ENCODE results near the gene CNOT11. TPM values are rescaled to one million over a fixed set of nuclear protein-coding genes. Genes with fewer than 3 reads are reported as not detected.
"Not testable (repeated sequence)": the region's sequence is repeated elsewhere in the genome, so short reads cannot be mapped to it uniquely, and the experiment has no call there.

The CNOT11 gene
- polyA plus RNA-seq, 1 donor (not counting 4 experiments of a cell fraction or from before 2014, with no cell fraction given) = 83.1 TPM

- H3K9me3 ChIP-seq (ENCODE audit: control insufficient read depth, low read depth, low read length) = no peaks in the 10 kb centered on the region
Measured at GRCh38 chr2:101219246-101219645, 33.4 kb upstream of the CNOT11 start.

DNA sequence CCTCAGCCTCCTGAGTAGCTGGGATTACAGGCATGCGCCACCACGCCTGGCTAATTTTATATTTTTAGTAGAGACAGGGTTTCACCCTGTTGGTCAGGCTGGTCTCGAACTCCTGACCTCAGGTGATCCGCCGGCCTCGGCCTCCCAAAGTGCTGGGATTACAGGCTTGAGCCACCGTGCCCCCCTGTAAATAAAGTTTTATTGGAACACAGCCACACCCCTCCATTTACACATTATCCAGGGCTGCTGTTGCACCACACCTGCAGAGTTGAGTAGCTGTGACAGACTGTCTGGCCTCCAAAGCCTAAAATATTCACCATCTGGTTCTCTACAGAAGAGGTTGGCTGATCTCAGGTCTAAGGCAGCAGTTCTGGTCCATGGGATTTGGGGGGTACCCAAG, 32.6 kb upstream of the CNOT11 start:
- not testable (repeated sequence) for H4K20me1 ChIP-seq (ENCODE audit: control insufficient read depth, extremely low read depth, insufficient read depth, low read length); H3K4me2 ChIP-seq (ENCODE audit: control insufficient read depth, extremely low read depth, insufficient read depth, low read depth, low read length); H3K27ac ChIP-seq (ENCODE audit: control insufficient read depth, insufficient read depth, low read length); FAIRE-seq; H3K4me1 ChIP-seq (ENCODE audit: control insufficient read depth, extremely low read depth, insufficient read depth, low read length); H3K79me2 ChIP-seq (ENCODE audit: control insufficient read depth, insufficient read depth, low read length); H3K4me3 ChIP-seq (ENCODE audit: control insufficient read depth in 2 of 3, extremely low read depth in 1 of 3, insufficient read depth in 2 of 3, low read depth in 1 of 3, low read length in 3 of 3); H3K36me3 ChIP-seq (ENCODE audit: control insufficient read depth in 2 of 2, extremely low read depth in 1 of 2, insufficient read depth in 2 of 2, low read length in 2 of 2); H3K9me3 ChIP-seq (ENCODE audit: control insufficient read depth, low read depth, low read length); H3K9ac ChIP-seq (ENCODE audit: control insufficient read depth, extremely low read depth, insufficient read depth, low read length); H2AFZ ChIP-seq (ENCODE audit: control insufficient read depth, low read length); H3K27me3 ChIP-seq (ENCODE audit: control insufficient read depth, extremely low read depth, insufficient read depth, low read length); DNase-seq (ENCODE audit: low read depth, low spot score); H3K9me1 ChIP-seq (ENCODE audit: control insufficient read depth, extremely low read depth, insufficient read depth, low read length)
- dilution Hi-C loops (cut with MboI; ENCODE audit: extremely low pct_ligation_motif_present, low sequenced_read_pairs) = loop anchor here (25.0 kb wide), 1 partner anchor 183 kb away; no protein-coding TSS in a partner anchor

More at GRCh38 chr2:101219246-101219645, 33.4 kb upstream of the CNOT11 start:
- no peak overlapping the region for H3K27ac ChIP-seq (ENCODE audit: control insufficient read depth, insufficient read depth, low read length)
- dilution Hi-C loops (cut with MboI; ENCODE audit: extremely low pct_ligation_motif_present, low sequenced_read_pairs) = loop anchor here (25.0 kb wide), 1 partner anchor 182 kb away; no protein-coding TSS in a partner anchor
- no peaks in the 10 kb centered on the region for H3K27me3 ChIP-seq (ENCODE audit: control insufficient read depth, extremely low read depth, insufficient read depth, low read length)
- H3K36me3 ChIP-seq (ENCODE audit: control insufficient read depth in 2 of 2, extremely low read depth in 1 of 2, insufficient read depth in 2 of 2, low read length in 2 of 2) = no peaks in the 10 kb centered on the region
- H3K9me1 ChIP-seq (ENCODE audit: control insufficient read depth, extremely low read depth, insufficient read depth, low read length) = no peaks in the 10 kb centered on the region
- DNase-seq (ENCODE audit: low read depth, low spot score) (no peak), FAIRE-seq (no peak)
- H3K9ac ChIP-seq (ENCODE audit: control insufficient read depth, extremely low read depth, insufficient read depth, low read length) = no peak overlapping the region
- no peak overlapping the region for H2AFZ ChIP-seq (ENCODE audit: control insufficient read depth, low read length)
- no peak overlapping the region for H3K4me3 ChIP-seq (ENCODE audit: control insufficient read depth in 2 of 3, extremely low read depth in 1 of 3, insufficient read depth in 2 of 3, low read depth in 1 of 3, low read length in 3 of 3)
- no peaks in the 10 kb centered on the region for H4K20me1 ChIP-seq (ENCODE audit: control insufficient read depth, extremely low read depth, insufficient read depth, low read length)
- TF ChIP-seq, protein P1, sequence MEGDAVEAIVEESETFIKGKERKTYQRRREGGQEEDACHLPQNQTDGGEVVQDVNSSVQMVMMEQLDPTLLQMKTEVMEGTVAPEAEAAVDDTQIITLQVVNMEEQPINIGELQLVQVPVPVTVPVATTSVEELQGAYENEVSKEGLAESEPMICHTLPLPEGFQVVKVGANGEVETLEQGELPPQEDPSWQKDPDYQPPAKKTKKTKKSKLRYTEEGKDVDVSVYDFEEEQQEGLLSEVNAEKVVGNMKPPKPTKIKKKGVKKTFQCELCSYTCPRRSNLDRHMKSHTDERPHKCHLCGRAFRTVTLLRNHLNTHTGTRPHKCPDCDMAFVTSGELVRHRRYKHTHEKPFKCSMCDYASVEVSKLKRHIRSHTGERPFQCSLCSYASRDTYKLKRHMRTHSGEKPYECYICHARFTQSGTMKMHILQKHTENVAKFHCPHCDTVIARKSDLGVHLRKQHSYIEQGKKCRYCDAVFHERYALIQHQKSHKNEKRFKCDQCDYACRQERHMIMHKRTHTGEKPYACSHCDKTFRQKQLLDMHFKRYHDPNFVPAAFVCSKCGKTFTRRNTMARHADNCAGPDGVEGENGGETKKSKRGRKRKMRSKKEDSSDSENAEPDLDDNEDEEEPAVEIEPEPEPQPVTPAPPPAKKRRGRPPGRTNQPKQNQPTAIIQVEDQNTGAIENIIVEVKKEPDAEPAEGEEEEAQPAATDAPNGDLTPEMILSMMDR (optimal IDR thresholded peaks at IDR 0.05 in 1 of 3, IDR thresholded peaks at IDR 0.05 in 1 of 3, conservative IDR thresholded peaks at IDR 0.05 in 1 of 3; ENCODE audit: extremely low read depth in 1 of 3, insufficient read depth in 2 of 3, low read length in 3 of 3) = no peak
- no peak for TF ChIP-seq EZH2 (IDR thresholded peaks at IDR 0.05; ENCODE audit: low read length)
- no peaks in the 10 kb centered on the region for H3K4me1 ChIP-seq (ENCODE audit: control insufficient read depth, extremely low read depth, insufficient read depth, low read length)
- H3K79me2 ChIP-seq (ENCODE audit: control insufficient read depth, insufficient read depth, low read length) = no peaks in the 10 kb centered on the region
- H3K4me2 ChIP-seq (ENCODE audit: control insufficient read depth, extremely low read depth, insufficient read depth, low read depth, low read length) = no peak overlapping the region

GRCh38 chr2:101223814-101224231, 28.9 kb upstream of the CNOT11 start:
- Histone ChIP-seq H3K27ac (ENCODE audit: control insufficient read depth, insufficient read depth, low read length) (no peak overlapping the region), H4K20me1 (ENCODE audit: control insufficient read depth, extremely low read depth, insufficient read depth, low read length) (no peaks in the 10 kb centered on the region), H3K27me3 (ENCODE audit: control insufficient read depth, extremely low read depth, insufficient read depth, low read length) (no peaks in the 10 kb centered on the region), H3K36me3 (ENCODE audit: control insufficient read depth in 2 of 2, extremely low read depth in 1 of 2, insufficient read depth in 2 of 2, low read length in 2 of 2) (no peaks in the 10 kb centered on the region), H3K9me3 (ENCODE audit: control insufficient read depth, low read depth, low read length) (no peaks in the 10 kb centered on the region), H2AFZ (ENCODE audit: control insufficient read depth, low read length) (no peak overlapping the region), H3K4me3 (ENCODE audit: control insufficient read depth in 2 of 3, extremely low read depth in 1 of 3, insufficient read depth in 2 of 3, low read depth in 1 of 3, low read length in 3 of 3) (no peak overlapping the region), H3K4me2 (ENCODE audit: control insufficient read depth, extremely low read depth, insufficient read depth, low read depth, low read length) (no peak overlapping the region), H3K9ac (ENCODE audit: control insufficient read depth, extremely low read depth, insufficient read depth, low read length) (no peak overlapping the region), H3K9me1 (ENCODE audit: control insufficient read depth, extremely low read depth, insufficient read depth, low read length) (no peaks in the 10 kb centered on the region), H3K4me1 (ENCODE audit: control insufficient read depth, extremely low read depth, insufficient read depth, low read length) (no peaks in the 10 kb centered on the region), H3K79me2 (ENCODE audit: control insufficient read depth, insufficient read depth, low read length) (no peaks in the 10 kb centered on the region)
- FAIRE-seq (no peak), DNase-seq (ENCODE audit: low read depth, low spot score) (no peak)
- TF ChIP-seq, protein P1 (optimal IDR thresholded peaks at IDR 0.05 in 1 of 3, IDR thresholded peaks at IDR 0.05 in 1 of 3, conservative IDR thresholded peaks at IDR 0.05 in 1 of 3; ENCODE audit: extremely low read depth in 1 of 3, insufficient read depth in 2 of 3, low read length in 3 of 3) = no peak
- no peak for TF ChIP-seq EZH2 (IDR thresholded peaks at IDR 0.05; ENCODE audit: low read length)
- dilution Hi-C loops (cut with MboI; ENCODE audit: extremely low pct_ligation_motif_present, low sequenced_read_pairs) = loop anchor here (25.0 kb wide), 1 partner anchor 187 kb away; no protein-coding TSS in a partner anchor

All from keratinocyte (primary cell).